PC-9 (cell line): ENCODE results near the gene RSBN1L. TPM values are rescaled to one million over a fixed set of nuclear protein-coding genes. Genes with fewer than 3 reads are reported as not detected.

ENCODE experiments used
- BruUV-seq: library from RNA; stranded (reverse); fragments of 400-500 nt; replicated peaks from 2 replicates; lab custom pipeline; 2021; lab: Mats Ljungman, UMichigan
- CTCF ChIA-PET: fragments of 300-600 bp; sonication (Branson Sonifier 250); formaldehyde crosslinking; loops from one replicate; lab custom pipeline; 2022; ENCODE audit warnings: antibody characterized with exemption; lab: Charles Lee
- POLR2A ChIA-PET: fragments of 300-600 bp; sonication (Branson Sonifier 250); formaldehyde crosslinking; loops from one replicate; lab custom pipeline; 2022; ENCODE audit warnings: antibody characterized with exemption; ENCODE audit not compliant: unreplicated experiment; lab: Charles Lee
- DNase-seq, 2 experiments: peaks; one replicate each; pipeline versions ENCODE4 v3.0.0 to v3.0.0-alpha.2; 2015 to 2022; ENCODE audit warnings: mixed read lengths in 1 of 2
- H2AFZ ChIP-seq: fragments of 200-600 bp; sonication (generic); 2 replicates; pipeline ENCODE4 v1.8.1; 2017; ENCODE audit warnings: antibody characterized with exemption
- H3F3A ChIP-seq: fragments of 200-600 bp; sonication (generic); 2 replicates; pipeline ENCODE4 v1.8.1; 2017; ENCODE audit warnings: antibody characterized with exemption, mild to moderate bottlenecking, low read depth; ENCODE audit not compliant: insufficient read depth
- H3K27ac ChIP-seq: fragments of 200-600 bp; sonication (generic); 2 replicates; pipeline ENCODE4 v1.6.1; 2016; ENCODE audit warnings: mixed run types
- H3K27me3 ChIP-seq: fragments of 200-600 bp; sonication (generic); 2 replicates; pipeline ENCODE4 v1.6.1; 2016; ENCODE audit warnings: low read depth, mixed run types; ENCODE audit not compliant: insufficient read depth
- H3K36me3 ChIP-seq: fragments of 200-600 bp; sonication (generic); 2 replicates; pipeline ENCODE4 v1.6.1; 2016; ENCODE audit warnings: low read depth, mixed run types
- H3K4me1 ChIP-seq: fragments of 200-600 bp; sonication (generic); replicated peaks from 2 replicates; pipeline ENCODE4 v1.6.1; 2016; ENCODE audit warnings: mixed run types; ENCODE audit not compliant: insufficient read depth
- H3K4me2 ChIP-seq: fragments of 200-600 bp; sonication (generic); 2 replicates; pipeline ENCODE4 v1.6.1; 2017; ENCODE audit warnings: mixed run types
- H3K4me3 ChIP-seq: fragments of 200-600 bp; sonication (generic); 2 replicates; pipeline ENCODE4 v1.6.1; 2016; ENCODE audit warnings: mixed run types
- H3K79me2 ChIP-seq: fragments of 200-600 bp; sonication (generic); 2 replicates; pipeline ENCODE4 v1.6.1; 2017; ENCODE audit warnings: low read depth, mixed run types
- H3K9me2 ChIP-seq: fragments of 200-600 bp; sonication (generic); 2 replicates; pipeline ENCODE4 v1.8.1; 2017; ENCODE audit warnings: mild to moderate bottlenecking; ENCODE audit not compliant: insufficient read depth
- H3K9me3 ChIP-seq: fragments of 200-600 bp; sonication (generic); 2 replicates; pipeline ENCODE4 v1.8.1; 2016; ENCODE audit warnings: low read depth; ENCODE audit not compliant: insufficient read depth
- H4K20me1 ChIP-seq: fragments of 200-600 bp; sonication (generic); 2 replicates; pipeline ENCODE4 v1.8.1; 2017; ENCODE audit not compliant: insufficient read depth
- EZH2 ChIP-seq: fragments of 200-600 bp; sonication (generic); IDR thresholded peaks from 2 replicates; pipeline ENCODE4 v1.8.0; 2017; ENCODE audit warnings: antibody characterized with exemption, low read depth
- intact Hi-C: fragments of 100-400 bp; cut with micrococcal nuclease; formaldehyde crosslinking; loops from one replicate; pipeline ENCODE4 v1.10.0; 2022; ENCODE audit not compliant: unreplicated experiment
- total RNA-seq: library from RNA; stranded (reverse); gene quantifications from 2 replicates; pipeline ENCODE4 v1.2.3, GENCODE V29; 2021
- TF ChIP-seq, protein P1 (sequence below): fragments of 200-600 bp; sonication (generic); conservative IDR thresholded peaks from 2 replicates; pipeline ENCODE4 v1.6.1; 2017; ENCODE audit warnings: mixed run types, antibody characterized with exemption, mild to moderate bottlenecking, moderate library complexity

The RSBN1L gene
- total RNA-seq, 1 experiment from 2014 or later: 20.7 TPM

DNA sequence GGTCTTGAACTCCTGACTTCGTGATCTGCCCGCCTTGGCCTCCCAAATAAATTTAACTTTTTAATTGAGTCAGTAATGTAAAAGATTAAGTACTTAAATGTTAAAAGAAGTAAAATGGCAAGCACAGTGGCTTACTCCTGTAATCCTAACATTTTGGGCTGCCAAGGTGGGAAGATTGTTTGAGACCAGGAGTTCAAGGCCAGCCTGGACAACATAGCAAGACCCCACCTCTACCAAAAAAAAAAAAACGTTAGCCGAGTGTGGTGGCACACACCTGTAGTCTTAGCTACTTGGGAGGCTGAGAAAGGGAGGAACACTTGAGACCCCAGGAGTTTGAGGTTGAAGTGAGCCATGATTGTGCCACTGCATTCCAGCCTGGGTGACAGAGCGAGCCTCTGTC is 128.4 kb downstream of the RSBN1L start:
- no peaks in the 10 kb centered on the region for H3K27me3 ChIP-seq
- peaks cover 3% of the 10 kb centered on the region; the same call in 1 of the 2 replicates for H3K4me1 ChIP-seq
- H3K27ac ChIP-seq: no peak overlapping the region
- no peaks in the 10 kb centered on the region for H3K36me3 ChIP-seq
- no TSS peak for BruUV-seq
- H3K9me2 ChIP-seq: no peaks in the 10 kb centered on the region
- H3K4me3 ChIP-seq: no peak overlapping the region
- DNase-seq: no peak
- TF ChIP-seq, protein P1, sequence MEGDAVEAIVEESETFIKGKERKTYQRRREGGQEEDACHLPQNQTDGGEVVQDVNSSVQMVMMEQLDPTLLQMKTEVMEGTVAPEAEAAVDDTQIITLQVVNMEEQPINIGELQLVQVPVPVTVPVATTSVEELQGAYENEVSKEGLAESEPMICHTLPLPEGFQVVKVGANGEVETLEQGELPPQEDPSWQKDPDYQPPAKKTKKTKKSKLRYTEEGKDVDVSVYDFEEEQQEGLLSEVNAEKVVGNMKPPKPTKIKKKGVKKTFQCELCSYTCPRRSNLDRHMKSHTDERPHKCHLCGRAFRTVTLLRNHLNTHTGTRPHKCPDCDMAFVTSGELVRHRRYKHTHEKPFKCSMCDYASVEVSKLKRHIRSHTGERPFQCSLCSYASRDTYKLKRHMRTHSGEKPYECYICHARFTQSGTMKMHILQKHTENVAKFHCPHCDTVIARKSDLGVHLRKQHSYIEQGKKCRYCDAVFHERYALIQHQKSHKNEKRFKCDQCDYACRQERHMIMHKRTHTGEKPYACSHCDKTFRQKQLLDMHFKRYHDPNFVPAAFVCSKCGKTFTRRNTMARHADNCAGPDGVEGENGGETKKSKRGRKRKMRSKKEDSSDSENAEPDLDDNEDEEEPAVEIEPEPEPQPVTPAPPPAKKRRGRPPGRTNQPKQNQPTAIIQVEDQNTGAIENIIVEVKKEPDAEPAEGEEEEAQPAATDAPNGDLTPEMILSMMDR: no peak
- no peak for TF ChIP-seq EZH2
- H3F3A ChIP-seq: no peaks in the 10 kb centered on the region
- no peak overlapping the region for H3K4me2 ChIP-seq
- H4K20me1 ChIP-seq: no peaks in the 10 kb centered on the region
- H2AFZ ChIP-seq: no peak overlapping the region
- H3K9me3 ChIP-seq: peaks cover 24% of the 10 kb centered on the region
- intact Hi-C loops: no loop called here
- 0 out of 2 replicates have a peak, but pooled peaks cover 12% of the 10 kb centered on the region for H3K79me2 ChIP-seq
- CTCF ChIA-PET: no interaction called here
- POLR2A ChIA-PET: interaction anchor here (0.7 kb wide), 1 partner anchor 18 kb away, joined by 4 read pairs; no protein-coding TSS in a partner anchor

DNA sequence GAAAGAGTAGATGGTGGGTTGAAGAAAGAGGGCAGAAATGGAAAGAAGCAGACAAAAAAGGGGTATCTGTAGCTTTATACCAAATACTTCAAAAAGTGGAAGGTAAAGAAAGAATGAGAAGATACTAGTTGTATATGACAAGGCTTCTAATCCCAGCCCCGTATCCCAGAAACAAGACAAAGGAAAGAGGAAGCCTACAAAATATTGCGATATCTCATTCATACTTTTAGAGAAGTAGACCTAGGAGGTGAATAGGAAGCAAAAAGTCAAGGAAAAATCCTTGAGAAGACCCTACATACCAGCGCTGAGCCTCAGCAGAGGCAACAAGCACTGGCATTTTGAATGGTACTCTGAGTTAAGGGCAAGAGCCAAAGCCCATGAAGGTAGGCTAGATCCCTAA is 128.9 kb downstream of the RSBN1L start:
- no peaks in the 10 kb centered on the region for H3K27me3 ChIP-seq
- DNase-seq: no peak
- peaks cover 23% of the 10 kb centered on the region for H3K9me3 ChIP-seq
- H2AFZ ChIP-seq: no peak overlapping the region
- ChIA-PET POLR2A (interaction anchor here (0.7 kb wide), 1 partner anchor 18 kb away, joined by 4 read pairs; no protein-coding TSS in a partner anchor), CTCF (no interaction called here)
- H3K9me2 ChIP-seq: no peaks in the 10 kb centered on the region
- no peak overlapping the region for H3K4me3 ChIP-seq
- intact Hi-C loops: no loop called here
- no peaks in the 10 kb centered on the region for H3K36me3 ChIP-seq
- H3K4me2 ChIP-seq: no peak overlapping the region
- H3K79me2 ChIP-seq: 0 out of 2 replicates have a peak, but pooled peaks cover 9% of the 10 kb centered on the region
- TF ChIP-seq, protein P1: no peak
- no peak for TF ChIP-seq EZH2
- no peaks in the 10 kb centered on the region for H4K20me1 ChIP-seq
- no peaks in the 10 kb centered on the region for H3F3A ChIP-seq
- H3K4me1 ChIP-seq: peaks cover 3% of the 10 kb centered on the region; the same call in 1 of the 2 replicates
- H3K27ac ChIP-seq: no peak overlapping the region
- no TSS peak for BruUV-seq

DNA sequence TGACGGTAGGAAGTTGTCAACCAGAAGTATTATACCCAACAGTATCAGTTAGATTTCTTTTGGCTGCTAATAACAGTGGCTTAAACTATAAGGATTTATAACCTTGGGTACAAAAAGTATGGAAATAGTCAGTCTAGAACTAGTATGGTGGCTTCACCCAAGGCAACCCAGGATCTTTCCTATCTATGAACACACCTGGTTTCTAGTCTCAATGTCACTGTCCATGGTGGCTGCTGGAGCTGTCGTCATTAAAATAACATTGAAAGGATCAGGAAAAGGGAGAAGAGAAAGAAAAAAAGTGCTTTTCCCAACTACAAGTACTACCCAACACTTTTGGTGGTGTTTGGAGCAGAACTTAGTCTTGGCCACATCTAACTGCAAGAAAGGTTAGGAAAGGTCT is 130.0 kb downstream of the RSBN1L start:
- Histone ChIP-seq H4K20me1 (no peaks in the 10 kb centered on the region), H3K4me2 (no peak overlapping the region), H3K4me3 (no peak overlapping the region), H3K36me3 (no peaks in the 10 kb centered on the region), H3K9me2 (no peaks in the 10 kb centered on the region), H3F3A (no peaks in the 10 kb centered on the region), H3K27ac (no peak overlapping the region), H3K79me2 (0 out of 2 replicates have a peak, but pooled peaks cover 5% of the 10 kb centered on the region), H3K9me3 (peaks cover 11% of the 10 kb centered on the region), H3K27me3 (no peaks in the 10 kb centered on the region), H2AFZ (no peak overlapping the region), H3K4me1 (peaks cover 3% of the 10 kb centered on the region; the same call in 1 of the 2 replicates)
- no peak for DNase-seq
- ChIA-PET POLR2A (no interaction called here), CTCF (interaction anchor here (0.6 kb wide), 1 partner anchor 7 kb away, joined by 3 read pairs; no protein-coding TSS in a partner anchor)
- no TSS peak for BruUV-seq
- intact Hi-C loops: no loop called here
- TF ChIP-seq EZH2: no peak
- TF ChIP-seq, protein P1: no peak
